HepG2 (cell line): Measurements from ENCODE around the gene DEFB129. TPM values are rescaled to one million over a fixed set of nuclear protein-coding genes. Genes with fewer than 3 reads are reported as not detected.

Experiments
- ATAC-seq: fragments of 200-7000 bp; cut with Tn5 transposase; 3 replicates; pipeline ENCODE4 v1.9.1; 2020; ENCODE audit warnings: mild to moderate bottlenecking, moderate library complexity
- BruUV-seq: library from RNA; stranded (reverse); fragments of 400-500 nt; replicated peaks from 2 replicates; lab custom pipeline; 2021; lab: Mats Ljungman, UMichigan
- CTCF ChIA-PET: fragments of 300-600 bp; formaldehyde crosslinking; extraction: SDS; loops from one replicate; lab custom pipeline; 2021; ENCODE audit warnings: low total read pairs, inconsistent platforms, low intra/inter-chr PET ratio; lab: Yijun Ruan, JAX
- POLR2A ChIA-PET: fragments of 350-600 bp; sonication (Branson Sonifier 250); formaldehyde crosslinking; loops from one replicate; lab custom pipeline; 2020; ENCODE audit warnings: antibody characterized with exemption, inconsistent platforms; lab: Yijun Ruan, JAX
- DNase-seq: peaks from one replicate; pipeline ENCODE4 v3.0.0-alpha.2; 2015; ENCODE audit warnings: low spot score
- FAIRE-seq: peaks from 3 replicates; lab custom pipeline; 2011; peaks lifted over from hg19 to GRCh38; lab: Jason Lieb, UNC
- H2AFZ ChIP-seq: one replicate; pipeline ENCODE4 v1.6.1; 2011; ENCODE audit warnings: low read length, inconsistent platforms
- H3K27ac ChIP-seq: fragments of 300-600 bp; 3 replicates; pipeline ENCODE4 v1.8.0; 2011; ENCODE audit warnings: mixed run types, mild to moderate bottlenecking, mixed read lengths, low read length, inconsistent platforms; ENCODE audit not compliant: insufficient read depth; ENCODE audit errors: extremely low read length
- H3K27me3 ChIP-seq, 2 experiments: fragments of 200-600 bp in 1 of 2; 2 replicates in 1 of 2; 3 replicates in 1 of 2; pipeline versions ENCODE4 v1.6.0 to v1.8.0; 2011; ENCODE audit warnings: low read length in 2 of 2, mild to moderate bottlenecking in 2 of 2, moderate library complexity in 2 of 2, inconsistent platforms in 1 of 2; ENCODE audit not compliant: insufficient read depth in 2 of 2, control insufficient read depth in 1 of 2
- H3K36me3 ChIP-seq, 2 experiments: fragments of 200-600 bp in 1 of 2; replicated peaks in 1 of 2; 2 replicates in 1 of 2; 3 replicates in 1 of 2; pipeline versions ENCODE4 v1.5.1 to v1.8.0; 2011; ENCODE audit warnings: low read length in 2 of 2, inconsistent platforms in 1 of 2; ENCODE audit not compliant: insufficient read depth in 2 of 2, control insufficient read depth in 1 of 2
- H3K4me1 ChIP-seq: 2 replicates; pipeline ENCODE4 v1.5.1; 2012; ENCODE audit warnings: low read length, inconsistent platforms; ENCODE audit not compliant: insufficient read depth
- H3K4me2 ChIP-seq: 2 replicates; pipeline ENCODE4 v1.6.0; 2011; ENCODE audit warnings: low read depth, low read length, inconsistent platforms
- H3K4me3 ChIP-seq, 3 experiments: fragments of 200-600 bp in 1 of 3; sonication (generic), shearing (Covaris generic) in 1 of 3; replicated peaks in 1 of 3; 2 replicates each; pipeline ENCODE4 v1.5.1; 2011 to 2016; ENCODE audit warnings: low read length in 3 of 3, inconsistent platforms in 2 of 3, low read depth in 2 of 3, mild to moderate bottlenecking in 2 of 3, control low read depth in 1 of 3, mixed read lengths in 1 of 3; ENCODE audit not compliant: insufficient read depth in 1 of 3
- H3K79me2 ChIP-seq: one replicate; pipeline ENCODE4 v1.6.1; 2011; ENCODE audit warnings: low read length, inconsistent platforms; ENCODE audit not compliant: insufficient read depth
- H3K9ac ChIP-seq: 2 replicates; pipeline ENCODE4 v1.6.0; 2011; ENCODE audit warnings: mild to moderate bottlenecking, low read depth, low read length, inconsistent platforms; ENCODE audit not compliant: insufficient read depth
- H3K9me3 ChIP-seq: 2 replicates; pipeline ENCODE4 v1.5.1; 2012; ENCODE audit warnings: mild to moderate bottlenecking, low read length
- H4K20me1 ChIP-seq: 2 replicates; pipeline ENCODE4 v1.6.0; 2011; ENCODE audit warnings: inconsistent platforms, mild to moderate bottlenecking, low read length, moderate library complexity; ENCODE audit not compliant: insufficient read depth
- ATF7 ChIP-seq, 2 experiments: fragments of 450-650 bp in 1 of 2; sonication (generic) in 1 of 2; formaldehyde crosslinking in 1 of 2; IDR thresholded peaks; 2 replicates each; pipeline versions ENCODE4 v1.4.0 to v1.6.1; 2016 to 2020; ENCODE audit warnings: antibody characterized with exemption in 1 of 2, mild to moderate bottlenecking in 1 of 2, missing genetic modification reagents in 1 of 2
- CCDC6 ChIP-seq: sonication (generic); formaldehyde crosslinking; IDR thresholded peaks from 2 replicates; pipeline ENCODE4 v1.8.1; 2022; ENCODE audit warnings: mild to moderate bottlenecking, missing genetic modification reagents, moderate library complexity
- FOSL2 ChIP-seq: sonication (generic); formaldehyde crosslinking; IDR thresholded peaks from 2 replicates; pipeline ENCODE4 v1.4.0; 2020; ENCODE audit warnings: missing genetic modification reagents
- GLI4 ChIP-seq: sonication (generic); formaldehyde crosslinking; IDR thresholded peaks from 2 replicates; pipeline ENCODE4 v1.5.1; 2020; ENCODE audit warnings: missing genetic modification reagents, mild to moderate bottlenecking, moderate library complexity, borderline replicate concordance
- MLX ChIP-seq: IDR thresholded peaks from 2 replicates; pipeline ENCODE4 v1.6.1; 2016
- NFATC3 ChIP-seq: sonication (generic); formaldehyde crosslinking; IDR thresholded peaks from 2 replicates; pipeline ENCODE4 v1.5.1; 2020; ENCODE audit warnings: mild to moderate bottlenecking, missing genetic modification reagents
- ZNF703 ChIP-seq: sonication (generic); formaldehyde crosslinking; IDR thresholded peaks from 2 replicates; pipeline ENCODE4 v1.5.1; 2020; ENCODE audit warnings: missing genetic modification reagents, mild to moderate bottlenecking, moderate library complexity, borderline replicate concordance
- ZNF761 ChIP-seq: sonication (generic); formaldehyde crosslinking; conservative IDR thresholded peaks from 2 replicates; pipeline ENCODE4 v1.4.0; 2020; ENCODE audit warnings: mild to moderate bottlenecking, missing genetic modification reagents
- WGBS: methylation state at CpG from one replicate; pipeline ENCODE4 v1.1.6; 2017; ENCODE audit warnings: low lambda C conversion rate; 5-methylcytosine and 5-hydroxymethylcytosine counted together
- in situ Hi-C: cut with HindIII; loops from 2 replicates; pipeline ENCODE4 v1.10.0; 2017; ENCODE audit warnings: low pct_unique_long_range_greater_than_20kb; ENCODE audit not compliant: extremely low pct_ligation_motif_present
- intact Hi-C: fragments of 100-400 bp; cut with micrococcal nuclease; formaldehyde crosslinking; loops from one replicate; pipeline ENCODE4 v1.10.0; 2022; ENCODE audit not compliant: unreplicated experiment
- polyA plus RNA-seq, 8 experiments: library from polyadenylated mRNA; depleted of rRNA in 3 of 8; stranded (reverse) in 7 of 8; unstranded in 1 of 8; fragments of >200 nt; fragmentation: Illumina TruSeq in 4 of 8; extraction: Trizol in 4 of 8; gene quantifications; 2 replicates each; pipeline versions ENCODE4 v1.2.1 to v1.2.3, GENCODE V29; 2011 to 2016; ENCODE audit warnings: low read depth in 4 of 8, missing spikeins in 1 of 8, mixed read lengths in 1 of 8; ENCODE audit not compliant: insufficient read depth in 1 of 8
- total RNA-seq, 5 experiments: library from RNA; depleted of rRNA; stranded (reverse); fragments of >200 nt; fragmentation: Illumina TruSeq; extraction: Trizol; gene quantifications; 2 replicates each; pipeline ENCODE4 v1.2.3, GENCODE V29; 2016; ENCODE audit warnings: low read depth in 1 of 5
- TF ChIP-seq, protein P1 (sequence below): sonication (generic); formaldehyde crosslinking; conservative IDR thresholded peaks from 2 replicates; pipeline ENCODE4 v1.5.0; 2020; ENCODE audit warnings: missing genetic modification reagents

DEFB129 gene
- total and polyA plus RNA-seq, 2 of the 13 experiments (the other 11 are each of a cell fraction or from before 2014, with no cell fraction given) = not detected

GRCh38 chr20:187733-188132 lies 39.3 kb upstream of the DEFB129 start:
- intact Hi-C loops (no loop called here), in situ Hi-C loops (no loop called here)
- no peaks in the 10 kb centered on the region for H3K4me1 ChIP-seq
- TF ChIP-seq ATF7 (IDR thresholded peaks at IDR 0.05) = peak; percentile 19; the same call in 1 of the 2 replicates
- TF ChIP-seq ATF7 (CRISPR knock-in tag; IDR thresholded peaks at IDR 0.05) = no peak
- no peak for TF ChIP-seq GLI4 (CRISPR knock-in tag)
- H4K20me1 ChIP-seq = no peaks in the 10 kb centered on the region
- no peak for ATAC-seq
- no peaks in the 10 kb centered on the region for H3K36me3 ChIP-seq
- H3K27ac ChIP-seq = no peak overlapping the region
- ChIA-PET POLR2A (no interaction called here), CTCF (no interaction called here)
- no TSS peak for BruUV-seq
- H3K4me3 ChIP-seq = no peak overlapping the region
- no peak overlapping the region for H3K9ac ChIP-seq
- no peak for FAIRE-seq
- no peaks in the 10 kb centered on the region; the same call in 1 of the 2 replicates for H3K9me3 ChIP-seq
- no peak overlapping the region for H2AFZ ChIP-seq
- DNase-seq = no peak
- no peaks in the 10 kb centered on the region for H3K79me2 ChIP-seq
- H3K27me3 ChIP-seq = peaks cover 0 to 7% of the 10 kb centered on the region in 2 experiments; a peak in 2 of 5 replicates
- under 1% methylated on average over 2 of the region's 2 CpGs for WGBS
- H3K4me2 ChIP-seq = no peak overlapping the region

- Histone ChIP-seq H3K79me2 (no peaks in the 10 kb centered on the region), H3K27me3 (peaks cover 0 to 14% of the 10 kb centered on the region in 2 experiments; a peak in 2 of 5 replicates), H4K20me1 (no peaks in the 10 kb centered on the region), H3K4me1 (no peaks in the 10 kb centered on the region), H3K4me3 (no peak within 1 kb of the TSS), H3K9me3 (no peaks in the 10 kb centered on the region; the same call in 1 of the 2 replicates), H2AFZ (no peak within 1 kb of the TSS), H3K27ac (no peak within 1 kb of the TSS), H3K4me2 (no peak within 1 kb of the TSS), H3K36me3 (no peaks in the 10 kb centered on the region), H3K9ac (no peak within 1 kb of the TSS)
- in situ Hi-C loops (no loop called here), intact Hi-C loops (no loop called here)
- ATAC-seq = no peak
- no peak for FAIRE-seq
- no peak for DNase-seq
- POLR2A ChIA-PET = no interaction called here
- TF ChIP-seq FOSL2 (CRISPR knock-in tag) = no peak
- no peak for TF ChIP-seq CCDC6
- no peak for TF ChIP-seq NFATC3 (CRISPR knock-in tag)
- TF ChIP-seq, protein P1, sequence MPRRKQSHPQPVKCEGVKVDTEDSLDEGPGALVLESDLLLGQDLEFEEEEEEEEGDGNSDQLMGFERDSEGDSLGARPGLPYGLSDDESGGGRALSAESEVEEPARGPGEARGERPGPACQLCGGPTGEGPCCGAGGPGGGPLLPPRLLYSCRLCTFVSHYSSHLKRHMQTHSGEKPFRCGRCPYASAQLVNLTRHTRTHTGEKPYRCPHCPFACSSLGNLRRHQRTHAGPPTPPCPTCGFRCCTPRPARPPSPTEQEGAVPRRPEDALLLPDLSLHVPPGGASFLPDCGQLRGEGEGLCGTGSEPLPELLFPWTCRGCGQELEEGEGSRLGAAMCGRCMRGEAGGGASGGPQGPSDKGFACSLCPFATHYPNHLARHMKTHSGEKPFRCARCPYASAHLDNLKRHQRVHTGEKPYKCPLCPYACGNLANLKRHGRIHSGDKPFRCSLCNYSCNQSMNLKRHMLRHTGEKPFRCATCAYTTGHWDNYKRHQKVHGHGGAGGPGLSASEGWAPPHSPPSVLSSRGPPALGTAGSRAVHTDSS (CRISPR knock-in tag) = no peak
- no peak for TF ChIP-seq ZNF761 (CRISPR knock-in tag)
- TF ChIP-seq ZNF703 (CRISPR knock-in tag) = no peak
- no peak for TF ChIP-seq MLX
- CTCF ChIA-PET = no interaction called here
- BruUV-seq = no TSS peak
- 8% methylated on average over 7 of the region's 7 CpGs for WGBS
Observed at GRCh38 chr20:189611-190010, 37.4 kb upstream of the DEFB129 start, which contains the start of gene DEFB128. TSS of gene DEFB128 (minus strand) at chr20:189711. CDS start at chr20:189623, 88 bp downstream.
